A673 (cell line): ENCODE data around the gene SERINC5. TPM values are rescaled to one million over a fixed set of nuclear protein-coding genes. Genes with fewer than 3 reads are reported as not detected.

Experiments used
- BruUV-seq: library from RNA; stranded (reverse); fragments of 400-500 nt; replicated peaks from 2 replicates; lab custom pipeline; 2021; lab: Mats Ljungman, UMichigan
- CTCF ChIA-PET: fragments of 300-600 bp; sonication (Branson Sonifier 250); formaldehyde crosslinking; loops from one replicate; lab custom pipeline; 2022; ENCODE audit warnings: antibody characterized with exemption; lab: Charles Lee
- POLR2A ChIA-PET: fragments of 300-600 bp; sonication (Branson Sonifier 250); formaldehyde crosslinking; loops from one replicate; lab custom pipeline; 2022; ENCODE audit warnings: antibody characterized with exemption; ENCODE audit not compliant: low non-redundant PET; lab: Charles Lee
- DNase-seq: peaks from one replicate; pipeline ENCODE4 v3.0.0-alpha.2; 2015; ENCODE audit warnings: low spot score
- H3K27ac ChIP-seq: fragments of 200-600 bp; sonication (generic); 2 replicates; pipeline ENCODE4 v1.5.1; 2016; ENCODE audit warnings: mixed run types, low read depth, mild to moderate bottlenecking, mixed read lengths, antibody characterized with exemption, low read length; ENCODE audit not compliant: poor library complexity, severe bottlenecking
- H3K27me3 ChIP-seq: fragments of 200-600 bp; sonication (generic); replicated peaks from 2 replicates; pipeline ENCODE4 v1.6.1; 2017; ENCODE audit warnings: mixed run types, low read depth, mild to moderate bottlenecking, mixed read lengths, antibody characterized with exemption, low read length; ENCODE audit not compliant: insufficient read depth, poor library complexity
- H3K36me3 ChIP-seq: fragments of 200-600 bp; sonication (generic); 2 replicates; pipeline ENCODE4 v1.6.1; 2016; ENCODE audit warnings: mixed run types, mild to moderate bottlenecking, mixed read lengths, antibody characterized with exemption, low read length; ENCODE audit not compliant: insufficient read depth, poor library complexity, severe bottlenecking
- H3K4me1 ChIP-seq: fragments of 200-600 bp; sonication (generic); 2 replicates; pipeline ENCODE4 v1.6.1; 2017; ENCODE audit warnings: mixed run types, mild to moderate bottlenecking, mixed read lengths, antibody characterized with exemption, low read length; ENCODE audit not compliant: insufficient read depth, poor library complexity, severe bottlenecking
- H3K4me3 ChIP-seq: fragments of 200-600 bp; sonication (generic); 2 replicates; pipeline ENCODE4 v1.5.1; 2016; ENCODE audit warnings: low read depth, mixed run types, mild to moderate bottlenecking, mixed read lengths, low read length; ENCODE audit not compliant: poor library complexity, severe bottlenecking
- H3K9me3 ChIP-seq: fragments of 200-600 bp; sonication (generic); 2 replicates; pipeline ENCODE4 v1.6.1; 2016; ENCODE audit warnings: mixed run types, low read depth, mild to moderate bottlenecking, mixed read lengths, antibody characterized with exemption, low read length; ENCODE audit not compliant: poor library complexity, severe bottlenecking
- CTCF ChIP-seq: fragments of 300-800, 200-600 bp; sonication (generic); conservative IDR thresholded peaks from 2 replicates; pipeline ENCODE4 v1.5.1; 2017; ENCODE audit warnings: low read depth, mild to moderate bottlenecking, antibody characterized with exemption, low read length, moderate library complexity, mixed read lengths
- EZH2 ChIP-seq: fragments of 200-600 bp; sonication (generic); IDR thresholded peaks from 2 replicates; pipeline ENCODE4 v1.6.1; 2017; ENCODE audit warnings: borderline replicate concordance, low read depth, mild to moderate bottlenecking, mixed read lengths, antibody characterized with exemption, low read length; ENCODE audit not compliant: poor library complexity, severe bottlenecking
- intact Hi-C: fragments of 100-400 bp; cut with micrococcal nuclease; formaldehyde crosslinking; loops from one replicate; pipeline ENCODE4 v1.10.0; 2022; ENCODE audit not compliant: unreplicated experiment
- total RNA-seq: library from RNA; stranded (reverse); gene quantifications from 2 replicates; pipeline ENCODE4 v1.2.3, GENCODE V29; 2021

The SERINC5 gene
- total RNA-seq, 1 experiment from 2014 or later: 20.6 TPM

GRCh38 chr5:80182809-80183580 lies 72.9 kb downstream of the SERINC5 start:
- H3K4me3 ChIP-seq: no peak overlapping the region
- TF ChIP-seq EZH2 (no peak), CTCF (no peak)
- BruUV-seq: no TSS peak
- peaks cover 37% of the 10 kb centered on the region for H3K4me1 ChIP-seq
- intact Hi-C loops: no loop called here
- no peak for DNase-seq
- H3K27ac ChIP-seq: no peak overlapping the region
- H3K27me3 ChIP-seq: no peaks in the 10 kb centered on the region
- H3K9me3 ChIP-seq: no peaks in the 10 kb centered on the region
- no peaks in the 10 kb centered on the region for H3K36me3 ChIP-seq
- ChIA-PET POLR2A (no interaction called here), CTCF (no interaction called here)

- no TSS peak for BruUV-seq
- POLR2A ChIA-PET: no interaction called here
- intact Hi-C loops: no loop called here
- Histone ChIP-seq H3K9me3 (no peaks in the 10 kb centered on the region), H3K4me3 (no peak overlapping the region), H3K36me3 (no peaks in the 10 kb centered on the region), H3K27ac (no peak overlapping the region), H3K27me3 (no peaks in the 10 kb centered on the region), H3K4me1 (peaks cover 24% of the 10 kb centered on the region)
- CTCF ChIA-PET: no interaction called here
- TF ChIP-seq CTCF (no peak), EZH2 (no peak)
- no peak for DNase-seq
Measured at GRCh38 chr5:80181618-80182211, 74.1 kb downstream of the SERINC5 start.

- POLR2A ChIA-PET: no interaction called here
- intact Hi-C loops: no loop called here
- no peak for DNase-seq
- Histone ChIP-seq H3K27ac (no peak overlapping the region), H3K9me3 (no peaks in the 10 kb centered on the region), H3K27me3 (no peaks in the 10 kb centered on the region), H3K4me1 (peaks cover 13% of the 10 kb centered on the region), H3K4me3 (no peak overlapping the region), H3K36me3 (no peaks in the 10 kb centered on the region)
- BruUV-seq: no TSS peak
- CTCF ChIA-PET: no interaction called here
- TF ChIP-seq CTCF (no peak), EZH2 (no peak)
Measured at GRCh38 chr5:80177236-80177635, 78.6 kb downstream of the SERINC5 start.
